K562 (cell line): Measurements from ENCODE around the gene UBE3D. TPM values are rescaled to one million over a fixed set of nuclear protein-coding genes. Genes with fewer than 3 reads are reported as not detected.

Experiments
- AFF1 ChIP-seq, 2 experiments: fragments of 450-650 bp; IDR thresholded peaks; 2 replicates each; pipeline ENCODE4 v1.6.1; 2018; ENCODE audit warnings: mild to moderate bottlenecking in 2 of 2, low read depth in 1 of 2; ENCODE audit not compliant: partially characterized antibody in 2 of 2
- C11orf30 ChIP-seq: fragments of 450-650 bp; IDR thresholded peaks from 2 replicates; pipeline ENCODE4 v1.6.1; 2016; ENCODE audit warnings: low read depth, mild to moderate bottlenecking
- CLOCK ChIP-seq: fragments of 250-450 bp; sonication (Bioruptor Pico); IDR thresholded peaks from 2 replicates; pipeline ENCODE4 v1.4.0; 2020; ENCODE audit warnings: mild to moderate bottlenecking, moderate library complexity, borderline replicate concordance
- CREB3 ChIP-seq: fragments of 450-650 bp; conservative IDR thresholded peaks from 2 replicates; pipeline ENCODE4 v1.6.1; 2016; ENCODE audit warnings: missing genetic modification characterization, low read depth, mild to moderate bottlenecking, missing compliant biosample characterization, moderate library complexity
- ELF2 ChIP-seq: fragments of 250-450 bp; sonication (Bioruptor Pico); IDR thresholded peaks from 2 replicates; pipeline ENCODE4 v1.5.0; 2021; ENCODE audit warnings: mild to moderate bottlenecking
- KAT2B ChIP-seq: IDR thresholded peaks from one replicate; pipeline ENCODE4 v1.6.1; 2012; ENCODE audit warnings: low read depth, mild to moderate bottlenecking, control low read depth, inconsistent platforms, low read length, moderate library complexity
- KDM2B ChIP-seq: fragments of 250-450 bp; sonication (Bioruptor Pico); IDR thresholded peaks from 2 replicates; pipeline ENCODE4 v1.8.0; 2021; ENCODE audit warnings: mild to moderate bottlenecking, moderate library complexity
- ZNF41 ChIP-seq: fragments of 250-450 bp; sonication (Bioruptor Pico); conservative IDR thresholded peaks from 2 replicates; pipeline ENCODE4 v1.4.0; 2020; ENCODE audit warnings: mild to moderate bottlenecking
- ZNF717 ChIP-seq: fragments of 250-450 bp; sonication (Bioruptor Pico); IDR thresholded peaks from 2 replicates; pipeline ENCODE4 v1.5.0; 2021
- polyA plus RNA-seq, 8 experiments: library from polyadenylated mRNA; depleted of rRNA in 4 of 8; stranded (reverse) in 5 of 8; unstranded in 3 of 8; fragments of >200 nt; fragmentation: Nextera tagmentation in 2 of 8; fragmentation: Illumina TruSeq in 1 of 8; extraction: Ambion mirVana in 2 of 8; extraction: Trizol in 1 of 8; gene quantifications; 2 replicates each; pipeline versions ENCODE4 v1.2.1 to v1.2.3, GENCODE V29; 2011 to 2014; ENCODE audit warnings: inconsistent platforms in 1 of 8, missing spikeins in 1 of 8
- total RNA-seq, 7 experiments: library from RNA; depleted of rRNA in 6 of 7; stranded (reverse); fragments of >200 nt in 6 of 7; fragmentation: Illumina TruSeq in 2 of 7; extraction: Trizol in 2 of 7; gene quantifications; 2 replicates each; pipeline versions ENCODE4 v1.2.1 to v1.2.3, GENCODE V29; 2011 to 2021; ENCODE audit warnings: low replicate concordance in 1 of 7

Gene UBE3D
- total and polyA plus RNA-seq, 9 of the 15 experiments (the other 6 are each of a cell fraction or from before 2014, with no cell fraction given): 9.4 to 17.6 (median 11.9) TPM

- TF ChIP-seq CREB3 (no peak), KAT2B (no peak), KDM2B (CRISPR knock-in tag) (no peak), C11orf30 (no peak), CLOCK (CRISPR knock-in tag) (no peak), AFF1 (IDR thresholded peaks at IDR 0.05; ENCODE audit: low read depth in 1 of 2, partially characterized antibody in 2 of 2) (no peak), ELF2 (CRISPR knock-in tag) (no peak), ZNF717 (no peak), ZNF41 (CRISPR knock-in tag) (no peak)
- TF ChIP-seq, all 486 proteins: peak for 0
Measured at GRCh38 chr6:82869493-82869892, 196.1 kb downstream of the UBE3D start (continued).
